ENCODE data around the gene IFT74.

IFT74 gene

GRCh38 chr9:26974927-26975326 is 18.7 kb downstream of the IFT74 start:
- DNase-seq (ENCODE audit: low read depth in 3 of 3): no peak

GRCh38 chr9:26975728-26976707 is 19.8 kb downstream of the IFT74 start:
- DNase-seq (ENCODE audit: low read depth in 3 of 3): no peak

GRCh38 chr9:26983340-26983739 is 27.1 kb downstream of the IFT74 start:
- DNase-seq (ENCODE audit: low read depth in 3 of 3): no peak

- no peak for DNase-seq (ENCODE audit: low read depth in 3 of 3)
These were observed 39.6 kb downstream of the IFT74 start for GRCh38 chr9:26995810-26996209.

GRCh38 chr9:27003426-27004077 is 47.3 kb downstream of the IFT74 start:
- DNase-seq (ENCODE audit: low read depth in 3 of 3): no peak

GRCh38 chr9:27005491-27005890 is 49.3 kb downstream of the IFT74 start, which contains the start of gene LRRC19:
TSS of gene LRRC19 (minus strand) at chr9:27005672. CDS start at chr9:26999694, 5,978 bp downstream.
- DNase-seq (ENCODE audit: low read depth in 3 of 3): no peak

GRCh38 chr9:27019589-27019988 is 63.4 kb downstream of the IFT74 start:
- no peak for DNase-seq (ENCODE audit: low read depth in 3 of 3)

GRCh38 chr9:27022920-27023319 is 66.7 kb downstream of the IFT74 start:
- DNase-seq (ENCODE audit: low read depth in 3 of 3): no peak

- no peak for DNase-seq (ENCODE audit: low read depth in 3 of 3)
These were observed 73.0 kb downstream of the IFT74 start for GRCh38 chr9:27029186-27029585.

- DNase-seq (ENCODE audit: low read depth in 3 of 3): peak in 1 of 3 experiments; percentile 2
These were observed 77.7 kb downstream of the IFT74 start for GRCh38 chr9:27033815-27034403.

- DNase-seq (ENCODE audit: low read depth in 3 of 3): no peak
These were observed 81.3 kb downstream of the IFT74 start for GRCh38 chr9:27037499-27037898.

- DNase-seq (ENCODE audit: low read depth in 3 of 3): no peak
These were observed 85.5 kb downstream of the IFT74 start for GRCh38 chr9:27041746-27042145.

- DNase-seq (ENCODE audit: low read depth in 3 of 3): no peak
These were observed 86.3 kb downstream of the IFT74 start for GRCh38 chr9:27042476-27042875.

- no peak for DNase-seq (ENCODE audit: low read depth in 3 of 3)
These were observed 87.0 kb downstream of the IFT74 start for GRCh38 chr9:27043176-27043575.

GRCh38 chr9:27047136-27047535 is 90.9 kb downstream of the IFT74 start:
- DNase-seq (ENCODE audit: low read depth in 3 of 3): no peak

- DNase-seq (ENCODE audit: low read depth in 3 of 3): no peak
These were observed 97.3 kb downstream of the IFT74 start for GRCh38 chr9:27053369-27054022.

- DNase-seq (ENCODE audit: low read depth in 3 of 3): no peak
These were observed 97.9 kb downstream of the IFT74 start for GRCh38 chr9:27054125-27054524.

- no peak for DNase-seq (ENCODE audit: low read depth in 3 of 3)
These were observed 98.6 kb downstream of the IFT74 start for GRCh38 chr9:27054841-27055240.

GRCh38 chr9:27059412-27059811 is 103.2 kb downstream of the IFT74 start:
- no peak for DNase-seq (ENCODE audit: low read depth in 3 of 3)

GRCh38 chr9:27059907-27060306 is 103.7 kb downstream of the IFT74 start:
- no peak for DNase-seq (ENCODE audit: low read depth in 3 of 3)

GRCh38 chr9:27065288-27065687 is 109.1 kb downstream of the IFT74 start:
- DNase-seq (ENCODE audit: low read depth in 3 of 3): no peak

Data from stimulated activated CD4-positive, alpha-beta T cell treated with anti-CD3 and anti-CD28 coated beads, TNF-alpha, amount 100 ng/mL, for 4 hours (primary cell).